ENCODE data around the gene SGCD. TPM values are rescaled to one million over a fixed set of nuclear protein-coding genes. Genes with fewer than 3 reads are reported as not detected.

Gene SGCD
- total and polyA plus RNA-seq, 2 of the 4 experiments (the other 2 are of a cell fraction): 5.8 to 10.6 TPM

DNA sequence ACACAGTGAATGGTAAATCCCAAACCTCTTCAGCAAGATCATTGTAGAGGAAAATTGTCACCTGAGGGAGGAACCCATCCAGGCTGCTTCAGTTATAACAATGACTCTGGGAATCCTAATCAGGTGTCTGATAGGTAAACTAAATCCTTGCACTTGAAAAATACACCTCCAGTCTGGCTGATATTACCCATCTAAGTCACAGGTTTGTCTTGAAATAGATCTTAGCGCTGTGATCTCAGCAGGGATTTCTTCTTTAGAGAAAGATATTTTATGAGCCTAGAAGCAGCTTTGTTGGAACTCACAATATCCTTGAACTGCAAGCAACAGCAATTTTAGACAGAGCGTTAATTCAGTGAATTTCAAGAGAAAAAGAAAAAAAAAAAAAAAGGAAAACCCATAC is 149.7 kb downstream of the SGCD start:
- intact Hi-C loops (cut with micrococcal nuclease): loop anchor here (5.0 to 10.0 kb wide), 3 partner anchors 149 to 532 kb away; partner anchors contain the start of gene SGCD
- no peak overlapping the region for H3K27ac ChIP-seq (ENCODE audit: insufficient read depth, low read length)
- H3K9ac ChIP-seq (ENCODE audit: low read depth, low read length): no peak overlapping the region
- in situ Hi-C loops (cut with MboI; ENCODE audit: low sequenced_read_pairs): no loop called here
- no CpG with 5 or more reads among the region's 2 CpGs for WGBS, 2 experiments (ENCODE audit: extremely low coverage in 2 of 2, insufficient read length in 1 of 2)
- H3K9me3 ChIP-seq (ENCODE audit: control insufficient read depth, insufficient read depth, low read length): no peaks in the 10 kb centered on the region
- peak overlapping the region; percentile 17; the same call in 1 of the 2 replicates for H4K5ac ChIP-seq (ENCODE audit: low read depth, low read length)
- no peak overlapping the region for H2AK5ac ChIP-seq (ENCODE audit: low read depth, low read length)
- no peaks in the 10 kb centered on the region for H3K36me3 ChIP-seq (ENCODE audit: control insufficient read depth, insufficient read depth, low read length)
- DNase-seq (no peak), ATAC-seq (ENCODE audit: low read depth) (no peak)
- BruUV-seq (replicated peaks): no TSS peak
- no peak overlapping the region for H3K4me2 ChIP-seq (ENCODE audit: low read depth, low read length)
- H3K4me3 ChIP-seq (ENCODE audit: insufficient read depth, low read depth, low read length): no peak overlapping the region
- peak overlapping the region; percentile 62 for H2BK20ac ChIP-seq (ENCODE audit: low read depth, low read length)
- no peak overlapping the region for H3K56ac ChIP-seq (ENCODE audit: extremely low read depth, insufficient read depth, low read length)
- no peak overlapping the region for H4K91ac ChIP-seq (ENCODE audit: insufficient read depth, low read depth, low read length)
- H2AFZ ChIP-seq (replicated peaks; ENCODE audit: low read length, poor library complexity): no peak overlapping the region
- peak overlapping the region; percentile 51 for H3K18ac ChIP-seq (ENCODE audit: low read depth, low read length)
- H2BK15ac ChIP-seq (ENCODE audit: low read depth, low read length): peak overlapping the region; percentile 40; the same call in 1 of the 3 replicates
- peak overlapping the region; percentile 25; the same call in 1 of the 2 replicates for H3K4ac ChIP-seq (ENCODE audit: low read depth, low read length)
- dilution Hi-C loops (cut with HindIII; ENCODE audit: low sequenced_read_pairs, unreplicated experiment): no loop called here
- H2BK5ac ChIP-seq (ENCODE audit: low read depth, low read length, poor library complexity, severe bottlenecking): no peak overlapping the region
- POLR2A ChIA-PET (ENCODE audit: unreplicated experiment): no interaction called here
- H3K4me1 ChIP-seq (ENCODE audit: control insufficient read depth, insufficient read depth, low read length): peaks cover 16% of the 10 kb centered on the region
- H4K8ac ChIP-seq (ENCODE audit: low read depth in 2 of 2, low read length in 2 of 2): no peak overlapping the region
- H2AK9ac ChIP-seq (replicated peaks; ENCODE audit: low read depth, low read length, poor library complexity): no peak overlapping the region
- H3K14ac ChIP-seq (replicated peaks; ENCODE audit: low read depth, low read length): peak overlapping the region; percentile 22; the same call in 1 of the 2 replicates
- no peaks in the 10 kb centered on the region for H4K20me1 ChIP-seq (ENCODE audit: insufficient read depth, low read length)
- peaks cover 6% of the 10 kb centered on the region for H3K9me1 ChIP-seq (ENCODE audit: insufficient read depth, low read length)
- CTCF ChIA-PET: no interaction called here
- H3K79me1 ChIP-seq (ENCODE audit: low read depth in 1 of 2, low read length in 2 of 2): 0 out of 4 replicates have a peak, but pooled peaks cover 0 to under 1% of the 10 kb centered on the region in 2 experiments
- peak overlapping the region; percentile 55; the same call in 1 of the 2 replicates for H2BK120ac ChIP-seq (ENCODE audit: low read depth, low read length)
- no peaks in the 10 kb centered on the region for H3K27me3 ChIP-seq (ENCODE audit: control insufficient read depth, insufficient read depth, low read length)
- no peak overlapping the region for H3K23ac ChIP-seq (ENCODE audit: low read depth, low read length)
- TF ChIP-seq BHLHE40 (IDR thresholded peaks at IDR 0.05; ENCODE audit: low read depth, low read length) (no peak), MAFK (IDR thresholded peaks at IDR 0.05; ENCODE audit: low read depth, low read length) (no peak), POLR2A (IDR thresholded peaks at IDR 0.05; ENCODE audit: low read depth, low read length) (no peak), CEBPB (IDR thresholded peaks at IDR 0.05; ENCODE audit: low read depth, low read length) (no peak), RCOR1 (IDR thresholded peaks at IDR 0.05; ENCODE audit: insufficient replicate concordance, low read length) (no peak), RFX5 (IDR thresholded peaks at IDR 0.05; ENCODE audit: low read depth, low read length) (no peak), CHD1 (IDR thresholded peaks at IDR 0.05; ENCODE audit: low read depth, low read length) (no peak), FOS (IDR thresholded peaks at IDR 0.05; ENCODE audit: low read depth, low read length) (no peak), MXI1 (IDR thresholded peaks at IDR 0.05; ENCODE audit: borderline replicate concordance, low read depth, low read length) (no peak), SMC3 (IDR thresholded peaks at IDR 0.05; ENCODE audit: low read depth, low read length) (no peak), NFE2L2 (IDR thresholded peaks at IDR 0.05; ENCODE audit: low read depth, low read length) (no peak), MAZ (IDR thresholded peaks at IDR 0.05; ENCODE audit: borderline replicate concordance, low read depth, low read length) (no peak), RAD21 (IDR thresholded peaks at IDR 0.05; ENCODE audit: low read length) (no peak)
- TF ChIP-seq, protein P1, sequence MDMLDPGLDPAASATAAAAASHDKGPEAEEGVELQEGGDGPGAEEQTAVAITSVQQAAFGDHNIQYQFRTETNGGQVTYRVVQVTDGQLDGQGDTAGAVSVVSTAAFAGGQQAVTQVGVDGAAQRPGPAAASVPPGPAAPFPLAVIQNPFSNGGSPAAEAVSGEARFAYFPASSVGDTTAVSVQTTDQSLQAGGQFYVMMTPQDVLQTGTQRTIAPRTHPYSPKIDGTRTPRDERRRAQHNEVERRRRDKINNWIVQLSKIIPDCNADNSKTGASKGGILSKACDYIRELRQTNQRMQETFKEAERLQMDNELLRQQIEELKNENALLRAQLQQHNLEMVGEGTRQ (IDR thresholded peaks at IDR 0.05; ENCODE audit: low read depth, low read length): no peak
- TF ChIP-seq, protein P2, sequence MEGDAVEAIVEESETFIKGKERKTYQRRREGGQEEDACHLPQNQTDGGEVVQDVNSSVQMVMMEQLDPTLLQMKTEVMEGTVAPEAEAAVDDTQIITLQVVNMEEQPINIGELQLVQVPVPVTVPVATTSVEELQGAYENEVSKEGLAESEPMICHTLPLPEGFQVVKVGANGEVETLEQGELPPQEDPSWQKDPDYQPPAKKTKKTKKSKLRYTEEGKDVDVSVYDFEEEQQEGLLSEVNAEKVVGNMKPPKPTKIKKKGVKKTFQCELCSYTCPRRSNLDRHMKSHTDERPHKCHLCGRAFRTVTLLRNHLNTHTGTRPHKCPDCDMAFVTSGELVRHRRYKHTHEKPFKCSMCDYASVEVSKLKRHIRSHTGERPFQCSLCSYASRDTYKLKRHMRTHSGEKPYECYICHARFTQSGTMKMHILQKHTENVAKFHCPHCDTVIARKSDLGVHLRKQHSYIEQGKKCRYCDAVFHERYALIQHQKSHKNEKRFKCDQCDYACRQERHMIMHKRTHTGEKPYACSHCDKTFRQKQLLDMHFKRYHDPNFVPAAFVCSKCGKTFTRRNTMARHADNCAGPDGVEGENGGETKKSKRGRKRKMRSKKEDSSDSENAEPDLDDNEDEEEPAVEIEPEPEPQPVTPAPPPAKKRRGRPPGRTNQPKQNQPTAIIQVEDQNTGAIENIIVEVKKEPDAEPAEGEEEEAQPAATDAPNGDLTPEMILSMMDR (conservative IDR thresholded peaks at IDR 0.05; ENCODE audit: low read depth, low read length): no peak
- TF ChIP-seq, protein P3, sequence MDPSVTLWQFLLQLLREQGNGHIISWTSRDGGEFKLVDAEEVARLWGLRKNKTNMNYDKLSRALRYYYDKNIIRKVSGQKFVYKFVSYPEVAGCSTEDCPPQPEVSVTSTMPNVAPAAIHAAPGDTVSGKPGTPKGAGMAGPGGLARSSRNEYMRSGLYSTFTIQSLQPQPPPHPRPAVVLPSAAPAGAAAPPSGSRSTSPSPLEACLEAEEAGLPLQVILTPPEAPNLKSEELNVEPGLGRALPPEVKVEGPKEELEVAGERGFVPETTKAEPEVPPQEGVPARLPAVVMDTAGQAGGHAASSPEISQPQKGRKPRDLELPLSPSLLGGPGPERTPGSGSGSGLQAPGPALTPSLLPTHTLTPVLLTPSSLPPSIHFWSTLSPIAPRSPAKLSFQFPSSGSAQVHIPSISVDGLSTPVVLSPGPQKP (IDR thresholded peaks at IDR 0.05; ENCODE audit: borderline replicate concordance, low read depth, low read length): no peak

Measured in IMR-90 (cell line).